GM19463 (cell line): ENCODE measurements around the gene TRIML2.

Source experiments
- ATAC-seq: cut with Tn5 transposase; IDR thresholded peaks from one replicate; pipeline ENCODE4 v1.9.1; 2021; ENCODE audit warnings: mild to moderate bottlenecking, moderate library complexity; ENCODE audit not compliant: unreplicated experiment

TRIML2 gene, protein sequence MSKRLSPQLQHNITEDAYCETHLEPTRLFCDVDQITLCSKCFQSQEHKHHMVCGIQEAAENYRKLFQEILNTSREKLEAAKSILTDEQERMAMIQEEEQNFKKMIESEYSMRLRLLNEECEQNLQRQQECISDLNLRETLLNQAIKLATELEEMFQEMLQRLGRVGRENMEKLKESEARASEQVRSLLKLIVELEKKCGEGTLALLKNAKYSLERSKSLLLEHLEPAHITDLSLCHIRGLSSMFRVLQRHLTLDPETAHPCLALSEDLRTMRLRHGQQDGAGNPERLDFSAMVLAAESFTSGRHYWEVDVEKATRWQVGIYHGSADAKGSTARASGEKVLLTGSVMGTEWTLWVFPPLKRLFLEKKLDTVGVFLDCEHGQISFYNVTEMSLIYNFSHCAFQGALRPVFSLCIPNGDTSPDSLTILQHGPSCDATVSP

DNA sequence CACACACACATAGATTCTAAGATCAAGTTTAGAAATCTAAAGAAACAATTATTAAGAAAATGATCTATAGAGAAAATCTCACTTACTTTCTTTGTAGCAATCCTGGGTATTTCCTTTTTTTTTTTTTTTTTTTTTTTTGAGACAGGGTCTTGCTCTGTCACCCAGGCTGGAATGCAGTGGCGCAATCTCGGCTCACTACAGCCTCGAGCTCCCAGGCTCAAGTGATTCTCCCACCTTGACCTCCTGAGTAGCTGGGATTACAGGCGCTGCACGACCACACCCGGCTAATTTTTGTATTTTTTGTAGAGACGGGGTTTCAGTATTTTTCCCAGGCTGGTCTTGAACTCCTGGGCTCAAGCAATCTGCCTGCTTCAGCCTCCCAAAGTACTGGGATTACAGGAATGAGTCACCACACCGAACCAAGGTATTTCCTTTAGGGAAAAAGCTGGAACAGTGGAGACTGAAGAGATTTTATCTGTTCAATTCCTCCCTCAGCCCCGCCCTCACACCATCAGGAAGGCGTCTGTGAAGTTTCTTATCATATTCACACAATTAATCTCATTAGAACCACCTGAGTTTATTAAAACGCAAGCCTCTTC lies at the start of gene TRIML2:
Gene TRIML2, minus strand, starts transcription at position 447 of the 599 bp plus-strand sequence. CDS start 4,235 bp downstream, outside the sequence.
- no peak for ATAC-seq

- no peak for ATAC-seq
Observed at GRCh38 chr4:188158336-188158735, 48.9 kb upstream of the TRIML2 start.

DNA sequence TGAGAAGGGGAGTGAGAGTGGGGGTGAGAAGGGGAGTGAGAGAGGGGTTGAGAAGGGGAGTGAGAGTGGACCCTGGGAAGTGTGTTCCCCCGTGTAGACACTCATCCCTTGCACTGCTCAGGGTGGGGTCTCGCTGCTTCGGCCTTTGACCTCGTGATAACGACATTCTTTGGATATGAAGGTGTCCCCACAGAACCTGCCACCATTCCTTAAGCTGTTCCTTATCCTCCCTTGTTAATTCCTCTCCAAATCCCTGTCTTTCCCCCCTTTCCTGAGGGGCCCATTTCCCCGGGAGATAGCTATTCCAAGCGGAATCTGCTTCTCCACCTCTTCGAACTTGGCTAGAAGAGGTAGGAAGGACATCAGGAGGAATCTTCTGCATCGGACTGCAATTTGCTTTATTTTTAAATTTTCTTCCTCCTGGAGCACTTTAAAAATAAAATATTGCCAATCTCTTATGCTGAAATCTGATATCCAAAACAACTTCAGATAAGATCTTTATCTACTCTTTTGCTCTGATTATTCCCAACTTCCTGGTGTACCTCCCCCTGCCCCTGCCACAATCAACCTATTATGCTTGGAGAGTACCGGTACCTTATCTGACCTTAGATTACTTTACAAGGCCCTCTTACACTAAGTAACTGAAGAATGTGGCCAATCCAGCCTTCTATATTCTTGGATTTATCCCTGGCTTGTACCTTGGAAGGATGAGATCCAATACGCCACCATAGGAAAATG lies 45.4 kb upstream of the TRIML2 start:
- ATAC-seq = no peak

DNA sequence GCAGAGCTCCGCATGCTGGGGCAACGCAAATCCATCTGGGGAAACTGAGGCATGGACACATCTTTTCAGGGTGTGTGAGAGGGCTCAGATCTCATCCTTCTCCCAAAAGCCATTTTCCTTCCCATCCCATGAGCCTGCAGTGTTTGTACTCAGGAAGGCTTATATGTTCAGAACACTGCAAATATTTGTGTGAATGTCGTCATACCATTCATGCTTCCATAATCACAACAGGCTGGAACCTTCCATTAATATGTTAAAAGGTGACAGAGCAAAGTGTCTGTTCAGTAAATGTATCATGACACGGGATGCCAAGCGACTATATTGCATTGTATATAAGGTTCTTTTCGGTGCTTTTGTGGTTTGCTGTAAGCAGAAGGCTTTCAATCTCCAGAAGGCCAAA lies 38.4 kb upstream of the TRIML2 start:
- no peak for ATAC-seq

DNA sequence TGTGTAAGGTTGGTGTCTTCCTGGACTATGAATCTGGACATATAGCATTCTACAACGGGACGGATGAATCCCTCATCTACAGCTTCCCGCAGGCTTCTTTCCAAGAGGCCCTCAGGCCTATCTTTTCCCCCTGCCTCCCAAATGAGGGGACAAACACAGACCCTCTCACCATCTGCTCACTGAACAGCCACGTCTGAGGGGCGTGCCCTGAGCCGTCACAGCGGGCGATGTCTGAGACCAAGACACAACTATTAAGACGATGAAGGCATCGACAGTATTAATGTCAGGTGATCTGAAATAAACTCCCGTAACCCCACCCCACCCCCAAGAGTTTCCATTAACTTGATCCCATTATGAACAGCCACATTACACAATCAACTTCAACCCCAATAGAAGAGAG lies 37.8 kb upstream of the TRIML2 start:
- no peak for ATAC-seq

GRCh38 chr4:188146618-188147017 lies 37.2 kb upstream of the TRIML2 start:
- no peak for ATAC-seq

DNA sequence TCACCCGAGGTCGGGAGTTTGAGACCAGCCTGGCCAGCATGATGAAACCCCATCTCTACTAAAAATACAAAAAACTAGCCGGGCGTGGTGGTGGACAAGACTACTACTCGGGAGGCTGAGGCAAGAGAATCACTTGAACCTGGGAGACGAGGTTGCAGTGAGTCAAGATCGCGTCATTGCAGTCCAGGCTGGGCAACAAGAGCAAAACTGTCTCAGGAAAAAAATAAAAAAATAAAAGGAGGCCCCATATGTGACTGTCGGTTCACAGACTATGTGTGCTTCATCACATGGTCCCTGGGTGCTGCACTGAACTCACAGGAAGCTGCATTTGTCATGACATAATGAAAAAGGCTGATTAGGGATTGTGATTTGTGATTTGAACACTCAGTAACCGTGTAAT lies 36.2 kb upstream of the TRIML2 start:
- ATAC-seq = no peak

- ATAC-seq = no peak
Observed at GRCh38 chr4:188143731-188144130, 34.3 kb upstream of the TRIML2 start.

GRCh38 chr4:188139671-188140070 lies 30.3 kb upstream of the TRIML2 start:
- no peak for ATAC-seq

GRCh38 chr4:188139141-188139540 lies 29.7 kb upstream of the TRIML2 start, which contains the start of gene TRIML1:
TRIML1 (plus strand) TSS chr4:188139441; CDS start chr4:188139559, 118 bp downstream.
- ATAC-seq = no peak

DNA sequence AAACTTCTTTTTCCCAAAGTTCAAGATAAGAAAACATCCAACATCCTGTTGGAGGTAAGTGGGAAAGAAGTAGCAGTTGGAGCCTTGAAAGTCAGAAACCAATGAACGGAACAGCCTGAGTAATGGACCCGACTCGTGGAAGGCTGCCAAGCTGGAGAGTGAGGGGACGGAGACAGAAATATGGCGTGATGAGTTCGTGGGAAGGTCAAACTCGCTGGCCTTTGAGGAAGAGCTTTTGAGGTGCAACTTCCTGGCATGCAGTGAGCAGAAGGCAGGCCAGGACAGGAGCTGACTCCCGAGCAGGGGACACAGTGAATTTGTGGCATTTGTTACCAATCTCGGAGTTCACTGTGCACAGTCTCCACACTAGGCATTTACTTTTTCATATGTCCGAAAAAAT lies 28.8 kb upstream of the TRIML2 start:
- ATAC-seq = no peak

DNA sequence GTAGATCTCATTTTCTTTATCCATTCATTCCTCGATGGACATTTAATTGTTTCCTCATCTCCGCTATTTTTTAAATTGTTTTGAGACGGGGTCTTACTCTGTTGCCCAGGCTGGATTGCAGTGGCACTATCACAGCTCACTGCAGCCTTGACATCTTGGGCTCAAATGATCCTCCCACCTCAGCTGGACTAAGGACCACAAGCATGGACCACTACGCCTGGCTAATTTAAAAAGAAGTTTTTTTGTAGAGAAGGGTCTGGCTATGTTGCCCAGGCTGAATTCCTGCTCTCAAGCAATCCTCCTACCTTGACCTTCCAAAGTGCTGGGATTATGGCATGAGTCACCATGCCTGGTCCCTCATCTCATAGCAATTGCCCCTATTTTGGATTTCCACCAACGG lies 22.8 kb upstream of the TRIML2 start:
- no peak for ATAC-seq

DNA sequence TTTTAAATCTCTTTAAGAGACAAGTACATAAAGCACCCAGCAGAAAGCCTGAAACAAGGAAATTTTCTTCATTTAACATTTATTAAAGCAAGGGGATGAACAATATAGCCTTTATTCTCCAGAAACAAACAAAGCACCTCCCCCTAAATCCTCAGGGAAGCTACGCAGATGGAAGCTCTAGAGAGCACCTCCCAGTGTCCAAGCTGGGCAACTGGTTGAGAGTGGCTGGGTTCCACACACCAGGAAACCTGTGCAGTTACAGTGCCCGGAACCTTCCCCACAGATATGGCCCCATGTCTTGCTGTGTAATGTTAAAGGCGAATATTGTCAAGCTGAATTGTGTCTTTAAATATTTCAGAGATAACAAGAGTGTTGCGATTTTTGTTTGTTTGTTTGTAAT lies 21.0 kb upstream of the TRIML2 start:
- ATAC-seq = no peak

DNA sequence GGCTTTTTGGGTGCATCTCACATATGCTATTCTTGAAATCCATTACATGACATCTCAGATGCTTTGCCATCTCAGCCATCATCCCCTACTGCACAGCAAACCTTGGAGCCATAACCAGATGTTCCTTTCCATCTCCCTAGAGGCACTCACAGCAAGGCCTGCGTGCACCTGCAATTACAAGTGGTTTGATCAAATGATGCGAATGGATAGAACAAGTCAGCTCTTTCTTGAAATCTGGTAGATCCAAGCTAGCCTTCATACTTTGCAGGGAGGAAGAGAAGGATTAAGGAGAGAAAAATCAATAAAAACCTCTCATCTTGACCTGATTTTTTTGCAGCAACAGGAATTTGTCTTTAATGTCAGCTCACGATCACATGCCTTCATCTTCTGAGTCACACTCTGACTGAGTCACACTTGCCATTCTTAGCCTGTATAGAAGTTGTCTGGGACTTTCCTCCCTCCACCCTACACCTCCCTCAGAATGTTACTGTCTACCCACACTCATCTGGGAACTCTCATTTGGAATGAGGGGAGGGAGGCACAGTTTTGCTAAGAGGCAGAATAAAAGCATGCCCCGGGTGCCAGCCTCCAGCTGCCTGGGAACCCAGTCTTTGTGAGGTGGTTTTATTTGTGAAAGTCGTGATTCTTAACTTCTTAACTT lies 17.9 kb upstream of the TRIML2 start:
- no peak for ATAC-seq

GRCh38 chr4:188121530-188121929 lies 12.1 kb upstream of the TRIML2 start:
- no peak for ATAC-seq

DNA sequence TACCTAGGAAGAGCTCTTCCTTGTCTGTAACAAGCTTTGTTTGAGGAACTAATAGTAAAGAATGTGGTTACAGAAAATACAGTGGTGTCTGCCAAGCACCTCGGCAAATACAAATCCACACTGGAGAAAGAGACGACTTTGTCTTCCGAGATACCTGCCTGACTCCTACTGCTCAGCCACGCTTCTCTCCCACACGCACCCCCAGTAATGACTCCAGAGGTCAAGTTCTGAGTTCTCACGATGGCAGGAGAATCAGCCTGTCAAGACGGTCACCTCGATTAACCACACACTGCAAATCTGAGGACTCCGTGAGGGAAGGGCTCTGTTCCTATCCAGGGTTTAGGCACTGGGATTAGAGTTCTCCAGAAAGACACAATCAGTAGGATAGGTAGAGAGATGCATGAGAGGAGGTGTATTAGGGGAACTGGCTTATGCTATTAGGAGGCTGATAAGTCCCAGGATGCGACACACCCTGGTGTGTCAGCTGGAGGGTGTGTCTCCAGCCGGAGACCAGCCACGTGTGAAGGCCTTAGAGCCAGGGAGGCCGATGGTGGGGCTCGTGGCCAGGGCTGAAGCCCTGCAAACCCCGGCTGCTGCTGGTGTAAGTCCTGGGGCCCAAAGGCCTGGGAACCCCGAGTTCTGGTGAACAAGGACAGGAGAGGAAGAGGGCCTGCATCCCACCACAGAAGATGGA lies 8.4 kb upstream of the TRIML2 start:
- no peak for ATAC-seq

DNA sequence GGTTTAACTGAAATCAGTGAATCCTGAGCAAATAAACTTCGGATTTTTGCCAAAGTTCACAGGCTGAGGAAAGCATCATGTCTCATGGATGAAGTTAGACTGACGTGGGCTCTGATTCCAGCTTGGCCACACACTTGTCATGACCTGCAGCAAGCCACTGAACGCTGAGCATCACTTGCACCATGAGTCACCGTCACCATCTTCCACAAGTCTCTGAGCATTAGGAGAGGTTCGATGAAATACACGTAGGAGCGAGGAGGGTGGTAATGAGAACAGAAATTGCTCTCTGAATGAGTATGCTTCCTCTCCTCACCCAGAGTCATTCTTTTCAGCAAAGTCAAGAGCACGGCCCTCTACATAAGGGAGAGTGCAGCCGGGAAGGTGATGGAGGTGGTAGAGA lies 3.8 kb upstream of the TRIML2 start:
- ATAC-seq = no peak

DNA sequence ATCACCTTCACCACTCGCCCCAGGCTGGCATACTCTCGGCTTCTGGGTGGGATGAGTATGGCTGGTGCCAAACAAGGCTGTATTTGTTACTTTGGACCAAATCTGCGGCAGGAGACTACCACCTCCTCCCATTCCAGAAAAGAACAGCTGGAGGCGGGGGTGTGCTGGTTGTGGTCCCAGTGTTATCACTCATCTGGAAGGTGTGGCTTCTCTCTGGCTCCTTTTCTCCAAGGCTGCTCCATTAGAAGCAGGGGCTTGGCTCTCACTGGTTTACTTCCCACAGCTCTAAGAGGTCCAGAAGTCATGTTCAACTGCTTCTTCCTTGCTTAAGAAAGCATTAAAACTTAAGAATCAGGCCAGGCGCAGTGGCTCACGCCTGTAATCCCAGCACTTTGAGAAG lies 2.6 kb upstream of the TRIML2 start:
- ATAC-seq = no peak

GRCh38 chr4:188110741-188111471 lies 1.5 kb upstream of the TRIML2 start:
- ATAC-seq = no peak

GRCh38 chr4:188110036-188110435 lies 633 bp upstream of the TRIML2 start:
- no peak for ATAC-seq
